Stimulated activated CD4-positive, alpha-beta T cell treated with anti-CD3 and anti-CD28 coated beads, TNF-alpha, amount 100 ng/mL, for 48 hours (primary cell): ENCODE results near the gene IL17RB.

Experiments
- DNase-seq, 3 donors: peaks; one replicate each; pipeline ENCODE4 v3.0.0-alpha.2; 2020; ENCODE audit warnings: low read depth in 3 of 3

IL17RB gene

DNA sequence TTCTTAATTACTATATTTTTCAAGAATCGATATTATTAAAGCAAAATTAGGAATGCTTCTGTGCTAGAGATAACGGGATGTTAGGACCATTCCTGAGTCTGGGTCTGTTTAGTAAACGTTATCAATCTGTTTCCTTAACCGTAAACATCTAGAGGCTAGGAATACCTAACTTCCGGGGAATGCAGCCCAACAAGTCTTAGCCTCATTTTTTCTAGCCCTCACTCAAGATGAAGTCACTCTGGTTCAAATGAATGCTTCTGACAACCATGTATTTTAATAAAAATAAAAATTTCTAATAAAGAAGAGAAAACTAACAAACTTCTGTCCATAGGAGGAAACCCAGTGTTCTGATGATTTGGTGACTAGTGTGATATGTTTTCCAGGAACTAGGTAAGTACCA, 56.3 kb downstream of the IL17RB start:
- DNase-seq, result no peak

DNA sequence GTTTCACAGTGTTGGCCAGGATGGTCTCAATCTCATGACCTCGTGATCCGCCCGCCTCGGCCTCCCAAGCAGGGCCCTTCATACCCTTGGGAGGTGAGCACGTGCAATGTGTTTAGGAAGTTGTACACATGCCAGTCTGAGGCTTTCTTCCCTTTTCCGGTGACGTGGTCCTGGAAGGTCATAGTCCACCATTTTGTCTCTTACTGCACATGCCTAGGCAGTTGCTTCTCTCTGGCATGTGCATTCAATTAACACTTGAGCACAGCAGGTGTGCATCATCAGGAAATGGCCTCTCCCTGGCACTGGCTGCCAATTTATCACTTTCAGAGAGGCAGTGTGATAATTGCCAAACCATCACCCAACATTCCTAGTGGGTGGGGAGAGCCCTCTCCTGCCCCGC, 67.0 kb downstream of the IL17RB start:
- DNase-seq, result no peak
